Ishikawa (cell line): ENCODE measurements around the gene ZNF91.

Experiments used
- CEBPB ChIP-seq: IDR thresholded peaks from 2 replicates; pipeline ENCODE4 v1.6.1; 2012
- CREB1 ChIP-seq: IDR thresholded peaks from 2 replicates; pipeline ENCODE4 v1.6.1; 2012; ENCODE audit warnings: low read depth
- EGR1 ChIP-seq: IDR thresholded peaks from 2 replicates; pipeline ENCODE4 v1.6.1; 2012
- EP300 ChIP-seq: IDR thresholded peaks from 2 replicates; pipeline ENCODE4 v1.6.1; 2012; ENCODE audit warnings: borderline replicate concordance
- FOXM1 ChIP-seq: IDR thresholded peaks from 2 replicates; pipeline ENCODE4 v1.6.1; 2012; ENCODE audit warnings: low read depth, borderline replicate concordance
- MAX ChIP-seq: IDR thresholded peaks from 2 replicates; pipeline ENCODE4 v1.6.1; 2012
- NFIC ChIP-seq: IDR thresholded peaks from 2 replicates; pipeline ENCODE4 v1.6.1; 2012
- RAD21 ChIP-seq: IDR thresholded peaks from 2 replicates; pipeline ENCODE4 v1.6.1; 2012; ENCODE audit warnings: low read depth
- TAF1 ChIP-seq: IDR thresholded peaks from 2 replicates; pipeline ENCODE4 v1.6.1; 2012; ENCODE audit warnings: low read depth, mild to moderate bottlenecking
- TCF12 ChIP-seq: IDR thresholded peaks from 2 replicates; pipeline ENCODE4 v1.6.1; 2012; ENCODE audit warnings: low read depth
- TEAD4 ChIP-seq: IDR thresholded peaks from 2 replicates; pipeline ENCODE4 v1.6.1; 2012
- USF1 ChIP-seq: IDR thresholded peaks from 2 replicates; pipeline ENCODE4 v1.6.1; 2012
- YY1 ChIP-seq: IDR thresholded peaks from 2 replicates; pipeline ENCODE4 v1.6.1; 2012; ENCODE audit warnings: low read depth
- ZBTB7A ChIP-seq: IDR thresholded peaks from 2 replicates; pipeline ENCODE4 v1.6.1; 2012; ENCODE audit warnings: low read depth
- TF ChIP-seq, protein P1 (sequence below): IDR thresholded peaks from 2 replicates; pipeline ENCODE4 v1.6.1; 2012; ENCODE audit warnings: low read depth, mild to moderate bottlenecking

ZNF91 gene

DNA sequence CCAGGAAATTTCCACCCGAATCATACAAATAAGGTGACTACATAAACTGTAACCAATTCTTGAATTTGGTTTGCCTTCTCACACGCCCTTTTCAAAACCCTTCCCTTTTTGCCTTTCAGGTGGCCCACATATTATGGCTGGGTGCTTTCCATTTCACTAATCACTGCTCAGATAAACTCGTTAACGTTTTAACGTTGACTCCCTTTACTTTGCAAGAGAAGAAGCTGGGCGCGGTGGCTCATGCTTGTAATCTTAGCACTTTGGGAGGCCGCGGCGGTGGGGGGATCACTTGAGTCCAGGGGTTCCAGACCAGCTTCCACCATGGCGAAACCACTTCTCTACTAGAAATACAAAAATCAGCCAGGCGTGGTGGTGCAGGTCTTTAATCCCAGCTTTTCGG, 19.8 kb upstream of the ZNF91 start:
- no peak for TF ChIP-seq TEAD4
- TF ChIP-seq EP300 = no peak
- TF ChIP-seq TAF1 = no peak

GRCh38 chr19:23410155-23410554, 14.9 kb upstream of the ZNF91 start:
- no peak for TF ChIP-seq RAD21
- no peak for TF ChIP-seq MAX
- no peak for TF ChIP-seq TAF1
- no peak for TF ChIP-seq ZBTB7A
- TF ChIP-seq CEBPB = no peak
- TF ChIP-seq CREB1 = no peak
- TF ChIP-seq FOXM1 = no peak
- TF ChIP-seq, protein P1, sequence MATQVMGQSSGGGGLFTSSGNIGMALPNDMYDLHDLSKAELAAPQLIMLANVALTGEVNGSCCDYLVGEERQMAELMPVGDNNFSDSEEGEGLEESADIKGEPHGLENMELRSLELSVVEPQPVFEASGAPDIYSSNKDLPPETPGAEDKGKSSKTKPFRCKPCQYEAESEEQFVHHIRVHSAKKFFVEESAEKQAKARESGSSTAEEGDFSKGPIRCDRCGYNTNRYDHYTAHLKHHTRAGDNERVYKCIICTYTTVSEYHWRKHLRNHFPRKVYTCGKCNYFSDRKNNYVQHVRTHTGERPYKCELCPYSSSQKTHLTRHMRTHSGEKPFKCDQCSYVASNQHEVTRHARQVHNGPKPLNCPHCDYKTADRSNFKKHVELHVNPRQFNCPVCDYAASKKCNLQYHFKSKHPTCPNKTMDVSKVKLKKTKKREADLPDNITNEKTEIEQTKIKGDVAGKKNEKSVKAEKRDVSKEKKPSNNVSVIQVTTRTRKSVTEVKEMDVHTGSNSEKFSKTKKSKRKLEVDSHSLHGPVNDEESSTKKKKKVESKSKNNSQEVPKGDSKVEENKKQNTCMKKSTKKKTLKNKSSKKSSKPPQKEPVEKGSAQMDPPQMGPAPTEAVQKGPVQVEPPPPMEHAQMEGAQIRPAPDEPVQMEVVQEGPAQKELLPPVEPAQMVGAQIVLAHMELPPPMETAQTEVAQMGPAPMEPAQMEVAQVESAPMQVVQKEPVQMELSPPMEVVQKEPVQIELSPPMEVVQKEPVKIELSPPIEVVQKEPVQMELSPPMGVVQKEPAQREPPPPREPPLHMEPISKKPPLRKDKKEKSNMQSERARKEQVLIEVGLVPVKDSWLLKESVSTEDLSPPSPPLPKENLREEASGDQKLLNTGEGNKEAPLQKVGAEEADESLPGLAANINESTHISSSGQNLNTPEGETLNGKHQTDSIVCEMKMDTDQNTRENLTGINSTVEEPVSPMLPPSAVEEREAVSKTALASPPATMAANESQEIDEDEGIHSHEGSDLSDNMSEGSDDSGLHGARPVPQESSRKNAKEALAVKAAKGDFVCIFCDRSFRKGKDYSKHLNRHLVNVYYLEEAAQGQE = no peak
- no peak for TF ChIP-seq TCF12
- TF ChIP-seq USF1 = no peak
- no peak for TF ChIP-seq NFIC

- TF ChIP-seq FOXM1 (no peak), USF1 (no peak), TEAD4 (no peak), NFIC (no peak), EP300 (no peak), CREB1 (no peak), CEBPB (no peak), RAD21 (no peak), TCF12 (no peak), YY1 (no peak), EGR1 (no peak), TAF1 (no peak), MAX (no peak), ZBTB7A (no peak)
- TF ChIP-seq, protein P1 = no peak
Observed at GRCh38 chr19:23409392-23410048, 14.2 kb upstream of the ZNF91 start.

GRCh38 chr19:23407616-23408133, 12.4 kb upstream of the ZNF91 start:
- TF ChIP-seq CREB1 = no peak

DNA sequence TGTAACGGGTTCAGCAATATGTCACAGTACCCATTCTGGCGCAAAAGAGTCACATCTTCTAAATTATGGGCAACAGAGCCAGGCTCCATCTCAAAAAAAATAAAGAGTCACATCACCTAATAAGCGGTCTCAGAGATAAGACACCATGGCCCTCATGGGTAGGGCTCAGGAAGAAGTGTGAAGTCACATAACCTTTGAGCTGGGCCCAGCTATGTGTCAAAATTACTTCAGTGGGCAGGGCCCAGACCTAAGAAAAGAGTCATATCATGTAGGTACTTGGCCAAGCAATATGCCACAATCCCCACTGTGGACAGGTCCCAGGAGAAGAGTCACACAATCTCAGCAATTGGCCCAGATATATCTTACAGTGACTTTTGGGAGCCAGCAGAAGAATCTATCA, 11.4 kb upstream of the ZNF91 start:
- TF ChIP-seq, protein P1 = no peak
- TF ChIP-seq TEAD4 (no peak), EP300 (no peak), CREB1 (no peak), EGR1 (no peak), TCF12 (no peak), FOXM1 (no peak), USF1 (no peak), NFIC (no peak), CEBPB (no peak), YY1 (no peak), TAF1 (no peak), ZBTB7A (no peak)
